ENCODE results near the gene NTRK2.

DNA sequence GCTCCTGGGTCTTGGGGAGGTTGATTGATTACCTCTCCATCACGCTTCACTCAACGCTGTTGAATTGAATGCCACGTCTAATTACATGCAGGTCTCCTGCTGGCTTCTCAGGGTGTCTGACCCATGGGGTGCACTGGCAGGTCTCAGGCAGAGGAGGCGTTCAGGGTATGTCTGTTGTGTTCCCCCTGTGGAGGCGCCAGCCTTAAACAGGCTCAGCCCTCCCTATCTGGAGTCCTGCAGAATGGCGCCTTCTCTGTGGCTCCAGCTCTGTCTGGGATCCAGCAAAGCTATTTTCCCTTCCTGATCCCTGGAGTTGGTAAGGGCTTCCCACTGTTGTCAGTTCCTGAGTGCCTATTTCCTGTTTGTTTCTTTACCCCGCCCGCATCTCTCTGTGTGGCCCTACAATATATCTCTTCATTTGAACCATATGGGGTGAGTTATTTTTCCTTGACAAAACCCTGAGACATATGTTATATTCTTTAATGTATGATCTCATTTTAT lies 150.0 kb downstream of the NTRK2 start:
- TF ChIP-seq, protein P1, sequence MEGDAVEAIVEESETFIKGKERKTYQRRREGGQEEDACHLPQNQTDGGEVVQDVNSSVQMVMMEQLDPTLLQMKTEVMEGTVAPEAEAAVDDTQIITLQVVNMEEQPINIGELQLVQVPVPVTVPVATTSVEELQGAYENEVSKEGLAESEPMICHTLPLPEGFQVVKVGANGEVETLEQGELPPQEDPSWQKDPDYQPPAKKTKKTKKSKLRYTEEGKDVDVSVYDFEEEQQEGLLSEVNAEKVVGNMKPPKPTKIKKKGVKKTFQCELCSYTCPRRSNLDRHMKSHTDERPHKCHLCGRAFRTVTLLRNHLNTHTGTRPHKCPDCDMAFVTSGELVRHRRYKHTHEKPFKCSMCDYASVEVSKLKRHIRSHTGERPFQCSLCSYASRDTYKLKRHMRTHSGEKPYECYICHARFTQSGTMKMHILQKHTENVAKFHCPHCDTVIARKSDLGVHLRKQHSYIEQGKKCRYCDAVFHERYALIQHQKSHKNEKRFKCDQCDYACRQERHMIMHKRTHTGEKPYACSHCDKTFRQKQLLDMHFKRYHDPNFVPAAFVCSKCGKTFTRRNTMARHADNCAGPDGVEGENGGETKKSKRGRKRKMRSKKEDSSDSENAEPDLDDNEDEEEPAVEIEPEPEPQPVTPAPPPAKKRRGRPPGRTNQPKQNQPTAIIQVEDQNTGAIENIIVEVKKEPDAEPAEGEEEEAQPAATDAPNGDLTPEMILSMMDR (IDR thresholded peaks at IDR 0.05) = no peak
- TF ChIP-seq POLR2A (IDR thresholded peaks at IDR 0.05) = no peak
